DOHH2 (cell line): ENCODE measurements around the gene ACTN4.

ENCODE experiments used
- H3F3A ChIP-seq: fragments of 200-600 bp; sonication (generic), shearing (Covaris generic); 2 replicates; pipeline ENCODE4 v1.6.0; 2016; ENCODE audit warnings: antibody characterized with exemption, mild to moderate bottlenecking; ENCODE audit not compliant: control insufficient read depth, insufficient read depth
- H3K27ac ChIP-seq: fragments of 200-600 bp; sonication (generic); 2 replicates; pipeline ENCODE4 v1.5.1; 2014; ENCODE audit warnings: low read depth, mild to moderate bottlenecking, low read length, moderate library complexity
- H3K27me3 ChIP-seq: fragments of 200-600 bp; sonication (generic); 2 replicates; pipeline ENCODE4 v1.6.1; 2014; ENCODE audit warnings: mild to moderate bottlenecking, low read length, mixed read lengths; ENCODE audit not compliant: control insufficient read depth
- H3K36me3 ChIP-seq: fragments of 200-600 bp; sonication (generic); 2 replicates; pipeline ENCODE4 v1.6.1; 2014; ENCODE audit warnings: mild to moderate bottlenecking, low read length, moderate library complexity, mixed read lengths; ENCODE audit not compliant: control insufficient read depth
- H3K4me1 ChIP-seq: fragments of 200-600 bp; sonication (generic); 2 replicates; pipeline ENCODE4 v1.6.1; 2014; ENCODE audit warnings: mild to moderate bottlenecking, low read length, mixed read lengths; ENCODE audit not compliant: control insufficient read depth
- H3K4me2 ChIP-seq: fragments of 200-600 bp; sonication (generic); 2 replicates; pipeline ENCODE4 v1.6.0; 2014; ENCODE audit warnings: mild to moderate bottlenecking, low read length, moderate library complexity
- H3K4me3 ChIP-seq: fragments of 200-600 bp; sonication (generic); 2 replicates; pipeline ENCODE4 v1.5.1; 2014; ENCODE audit warnings: mild to moderate bottlenecking, low read length, mixed read lengths
- H3K79me2 ChIP-seq: fragments of 200-600 bp; sonication (generic); 2 replicates; pipeline ENCODE4 v1.6.1; 2014; ENCODE audit warnings: mild to moderate bottlenecking, low read length, mixed read lengths; ENCODE audit not compliant: control insufficient read depth
- H3K9me2 ChIP-seq: fragments of 200-600 bp; sonication (generic); replicated peaks from 2 replicates; pipeline ENCODE4 v1.6.1; 2014; ENCODE audit warnings: mild to moderate bottlenecking, low read length, mixed read lengths; ENCODE audit not compliant: control insufficient read depth
- H3K9me3 ChIP-seq: fragments of 200-600 bp; sonication (generic); 2 replicates; pipeline ENCODE4 v1.6.1; 2014; ENCODE audit warnings: antibody characterized with exemption, low read length, mixed read lengths; ENCODE audit not compliant: control insufficient read depth, insufficient read depth
- H4K20me1 ChIP-seq: fragments of 200-600 bp; sonication (generic); 2 replicates; pipeline ENCODE4 v1.6.0; 2014; ENCODE audit warnings: low read depth, mild to moderate bottlenecking, antibody characterized with exemption, low read length, moderate library complexity; ENCODE audit not compliant: control insufficient read depth, insufficient read depth
- EZH2phosphoT487 ChIP-seq: fragments of 200-600 bp; sonication (generic); IDR thresholded peaks from 2 replicates; pipeline ENCODE4 v1.6.1; 2017; ENCODE audit warnings: borderline replicate concordance, mild to moderate bottlenecking, antibody characterized with exemption, low read length, moderate library complexity, mixed read lengths
- TF ChIP-seq, protein P1 (sequence below): fragments of 200-600 bp; sonication (generic); IDR thresholded peaks from one replicate; pipeline ENCODE4 v1.5.1; 2014; ENCODE audit warnings: antibody characterized with exemption, mild to moderate bottlenecking, low read depth, low read length; ENCODE audit not compliant: poor library complexity, severe bottlenecking

Gene ACTN4

GRCh38 chr19:38667661-38668171 lies 20.3 kb downstream of the ACTN4 start:
- H3K79me2 ChIP-seq: peaks cover 98% of the 10 kb centered on the region
- H3K9me2 ChIP-seq: no peaks in the 10 kb centered on the region
- peaks cover 58% of the 10 kb centered on the region for H3K4me1 ChIP-seq
- H3K4me3 ChIP-seq: peak overlapping the region; percentile 67
- H3K9me3 ChIP-seq: no peaks in the 10 kb centered on the region
- TF ChIP-seq, protein P1, sequence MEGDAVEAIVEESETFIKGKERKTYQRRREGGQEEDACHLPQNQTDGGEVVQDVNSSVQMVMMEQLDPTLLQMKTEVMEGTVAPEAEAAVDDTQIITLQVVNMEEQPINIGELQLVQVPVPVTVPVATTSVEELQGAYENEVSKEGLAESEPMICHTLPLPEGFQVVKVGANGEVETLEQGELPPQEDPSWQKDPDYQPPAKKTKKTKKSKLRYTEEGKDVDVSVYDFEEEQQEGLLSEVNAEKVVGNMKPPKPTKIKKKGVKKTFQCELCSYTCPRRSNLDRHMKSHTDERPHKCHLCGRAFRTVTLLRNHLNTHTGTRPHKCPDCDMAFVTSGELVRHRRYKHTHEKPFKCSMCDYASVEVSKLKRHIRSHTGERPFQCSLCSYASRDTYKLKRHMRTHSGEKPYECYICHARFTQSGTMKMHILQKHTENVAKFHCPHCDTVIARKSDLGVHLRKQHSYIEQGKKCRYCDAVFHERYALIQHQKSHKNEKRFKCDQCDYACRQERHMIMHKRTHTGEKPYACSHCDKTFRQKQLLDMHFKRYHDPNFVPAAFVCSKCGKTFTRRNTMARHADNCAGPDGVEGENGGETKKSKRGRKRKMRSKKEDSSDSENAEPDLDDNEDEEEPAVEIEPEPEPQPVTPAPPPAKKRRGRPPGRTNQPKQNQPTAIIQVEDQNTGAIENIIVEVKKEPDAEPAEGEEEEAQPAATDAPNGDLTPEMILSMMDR: no peak
- TF ChIP-seq EZH2phosphoT487: no peak
- H3K27ac ChIP-seq: peak overlapping the region; percentile 81
- peaks cover 25% of the 10 kb centered on the region for H4K20me1 ChIP-seq
- peak overlapping the region; percentile 86 for H3K4me2 ChIP-seq
- H3F3A ChIP-seq: peaks cover 6% of the 10 kb centered on the region; the same call in 1 of the 2 replicates
- no peaks in the 10 kb centered on the region for H3K27me3 ChIP-seq
- peaks cover 17% of the 10 kb centered on the region for H3K36me3 ChIP-seq

GRCh38 chr19:38669552-38669951 lies 22.1 kb downstream of the ACTN4 start:
- H3F3A ChIP-seq: peaks cover 6% of the 10 kb centered on the region; the same call in 1 of the 2 replicates
- no peaks in the 10 kb centered on the region for H3K9me3 ChIP-seq
- peaks cover 17% of the 10 kb centered on the region for H3K36me3 ChIP-seq
- peaks cover 43% of the 10 kb centered on the region for H3K4me1 ChIP-seq
- peaks cover 28% of the 10 kb centered on the region for H4K20me1 ChIP-seq
- H3K27me3 ChIP-seq: no peaks in the 10 kb centered on the region
- H3K4me3 ChIP-seq: no peak overlapping the region
- no peak overlapping the region for H3K27ac ChIP-seq
- H3K4me2 ChIP-seq: no peak overlapping the region
- H3K9me2 ChIP-seq: no peaks in the 10 kb centered on the region
- peaks cover 93% of the 10 kb centered on the region for H3K79me2 ChIP-seq
- no peak for TF ChIP-seq EZH2phosphoT487
- TF ChIP-seq, protein P1: no peak

DNA sequence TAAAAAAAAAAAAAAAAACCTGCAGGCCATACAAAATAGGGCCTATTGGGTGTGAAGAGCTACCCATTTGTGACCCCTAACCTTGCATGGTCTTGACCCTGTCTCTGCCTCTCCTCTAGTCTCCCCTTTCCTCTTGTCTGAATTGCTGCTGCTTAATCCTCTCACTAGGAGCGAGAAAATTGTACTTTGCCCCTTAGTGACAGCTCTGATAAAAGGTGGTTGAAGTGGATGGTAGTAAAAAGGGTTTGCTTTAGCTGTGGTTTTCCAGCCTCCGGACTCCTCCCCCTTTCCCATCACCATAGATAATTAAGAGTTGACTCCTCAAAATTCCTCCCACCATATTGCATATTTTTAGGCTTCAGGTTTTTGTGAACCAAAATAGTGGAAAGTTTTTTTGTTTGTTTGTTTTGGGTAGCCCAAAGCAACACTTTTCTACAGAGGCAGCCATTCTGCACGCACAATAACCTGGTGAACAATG lies 23.5 kb downstream of the ACTN4 start:
- Histone ChIP-seq H3F3A (peaks cover 6% of the 10 kb centered on the region; the same call in 1 of the 2 replicates), H3K36me3 (peaks cover 17% of the 10 kb centered on the region), H3K27me3 (no peaks in the 10 kb centered on the region), H3K27ac (no peak overlapping the region), H3K4me1 (peaks cover 41% of the 10 kb centered on the region), H3K4me3 (no peak overlapping the region), H4K20me1 (peaks cover 29% of the 10 kb centered on the region; the same call in 1 of the 2 replicates), H3K4me2 (no peak overlapping the region), H3K9me2 (no peaks in the 10 kb centered on the region), H3K79me2 (peaks cover 93% of the 10 kb centered on the region), H3K9me3 (no peaks in the 10 kb centered on the region)
- no peak for TF ChIP-seq EZH2phosphoT487
- TF ChIP-seq, protein P1: no peak
